GM23248 (cell line): ENCODE results near the gene SBNO2. TPM values are rescaled to one million over a fixed set of nuclear protein-coding genes. Genes with fewer than 3 reads are reported as not detected.

Source experiments
- DNase-seq: peaks from one replicate; pipeline ENCODE4 v3.0.0-alpha.2; 2015
- H2AFZ ChIP-seq: fragments of 200-600 bp; sonication (generic); 2 replicates; pipeline ENCODE4 v1.6.1; 2016; ENCODE audit warnings: antibody characterized with exemption
- H3F3A ChIP-seq: fragments of 200-600 bp; sonication (generic); 2 replicates; pipeline ENCODE4 v1.6.1; 2016; ENCODE audit warnings: mild to moderate bottlenecking, antibody characterized with exemption, mixed run types; ENCODE audit not compliant: insufficient read depth
- H3K27ac ChIP-seq: fragments of 200-600 bp; sonication (generic); 2 replicates; pipeline ENCODE4 v1.5.1; 2016; ENCODE audit warnings: mild to moderate bottlenecking
- H3K27me3 ChIP-seq: fragments of 200-600 bp; sonication (generic); replicated peaks from 2 replicates; pipeline ENCODE4 v1.6.1; 2016; ENCODE audit warnings: mild to moderate bottlenecking; ENCODE audit not compliant: insufficient read depth
- H3K36me3 ChIP-seq: fragments of 200-600 bp; sonication (generic); 2 replicates; pipeline ENCODE4 v1.6.1; 2016; ENCODE audit warnings: low read depth, mild to moderate bottlenecking
- H3K4me1 ChIP-seq: fragments of 200-600 bp; sonication (generic); 2 replicates; pipeline ENCODE4 v1.6.1; 2016; ENCODE audit warnings: mild to moderate bottlenecking; ENCODE audit not compliant: insufficient read depth
- H3K4me2 ChIP-seq: fragments of 200-600 bp; sonication (generic); one replicate; pipeline ENCODE4 v1.6.1; 2016; ENCODE audit warnings: mild to moderate bottlenecking; ENCODE audit not compliant: unreplicated experiment
- H3K4me3 ChIP-seq: fragments of 200-600 bp; sonication (generic); 2 replicates; pipeline ENCODE4 v1.5.1; 2016; ENCODE audit warnings: mild to moderate bottlenecking
- H3K79me2 ChIP-seq: fragments of 200-600 bp; sonication (generic); 2 replicates; pipeline ENCODE4 v1.6.1; 2016; ENCODE audit warnings: mild to moderate bottlenecking; ENCODE audit not compliant: insufficient read depth
- H3K9ac ChIP-seq: fragments of 200-600 bp; sonication (generic); 2 replicates; pipeline ENCODE4 v1.6.1; 2016; ENCODE audit warnings: mild to moderate bottlenecking
- H3K9me2 ChIP-seq: fragments of 200-600 bp; sonication (generic); 2 replicates; pipeline ENCODE4 v1.6.1; 2016; ENCODE audit warnings: mixed run types, mild to moderate bottlenecking, moderate library complexity; ENCODE audit not compliant: insufficient read depth
- H3K9me3 ChIP-seq: fragments of 200-600 bp; sonication (generic); one replicate; pipeline ENCODE4 v1.6.1; 2017; ENCODE audit warnings: low read depth
- H4K20me1 ChIP-seq: fragments of 200-600 bp; sonication (generic); 2 replicates; pipeline ENCODE4 v1.6.0; 2016; ENCODE audit not compliant: insufficient read depth
- EZH2 ChIP-seq: fragments of 200-600 bp; sonication (generic); IDR thresholded peaks from 2 replicates; pipeline ENCODE4 v1.6.1; 2018; ENCODE audit warnings: antibody characterized with exemption, mild to moderate bottlenecking; ENCODE audit not compliant: insufficient read depth, poor library complexity, severe bottlenecking
- EZH2phosphoT487 ChIP-seq: fragments of 200-600 bp; sonication (generic); IDR thresholded peaks from 2 replicates; pipeline ENCODE4 v1.6.1; 2018; ENCODE audit warnings: antibody characterized with exemption, moderate library complexity, mild to moderate bottlenecking, low read depth; ENCODE audit not compliant: insufficient read depth
- WGBS, 2 experiments: methylation state at CpG; one replicate each; pipeline ENCODE4 v1.1.6; 2015 to 2017; ENCODE audit warnings: low lambda C conversion rate in 2 of 2, low coverage in 1 of 2; ENCODE audit errors: missing lambda C conversion rate in 2 of 2; 5-methylcytosine and 5-hydroxymethylcytosine counted together
- in situ Hi-C: fragments of 300-500 bp; cut with MboI; formaldehyde crosslinking; loops from 2 replicates; pipeline ENCODE4 v1.15.0; 2020
- polyA plus RNA-seq: library from polyadenylated mRNA; unstranded; fragments of >200 nt; fragmentation: Nextera tagmentation; extraction: Ambion mirVana; gene quantifications from 2 replicates; pipeline ENCODE4 v1.2.1, GENCODE V29; 2016
- total RNA-seq: library from RNA; depleted of rRNA; stranded (reverse); fragments of >200 nt; shearing (Covaris generic); gene quantifications from 2 replicates; pipeline ENCODE4 v1.2.3, GENCODE V29; 2014

SBNO2 gene
- total and polyA plus RNA-seq, 2 experiments from 2014 or later, result 7.5 to 70.4 TPM

GRCh38 chr19:1155352-1156304 is 18.4 kb downstream of the SBNO2 start:
- 41 to 50% methylated on average over 26 of the region's 29 CpGs for WGBS, 2 experiments
- H3K9me3 ChIP-seq, result no peaks in the 10 kb centered on the region
- H2AFZ ChIP-seq, result no peak overlapping the region
- in situ Hi-C loops, result no loop called here
- H4K20me1 ChIP-seq, result no peaks in the 10 kb centered on the region
- H3K27me3 ChIP-seq, result no peaks in the 10 kb centered on the region
- peaks cover 92% of the 10 kb centered on the region for H3K79me2 ChIP-seq
- H3K4me1 ChIP-seq, result peaks cover 33% of the 10 kb centered on the region
- peak overlapping the region; percentile 87 for H3K9ac ChIP-seq
- no peaks in the 10 kb centered on the region for H3K9me2 ChIP-seq
- peak overlapping the region; percentile 97 for H3K27ac ChIP-seq
- no peaks in the 10 kb centered on the region for H3K36me3 ChIP-seq
- no peaks in the 10 kb centered on the region for H3F3A ChIP-seq
- no peak for TF ChIP-seq EZH2
- TF ChIP-seq EZH2phosphoT487, result no peak
- peak overlapping the region; percentile 76 for H3K4me2 ChIP-seq
- H3K4me3 ChIP-seq, result peak overlapping the region; percentile 67
- peak; percentile 65 for DNase-seq

- peaks cover 89% of the 10 kb centered on the region for H3K79me2 ChIP-seq
These were observed 19.2 kb downstream of the SBNO2 start for GRCh38 chr19:1154731-1155351.

GRCh38 chr19:1153891-1154730 is 20.0 kb downstream of the SBNO2 start:
- no peaks in the 10 kb centered on the region for H3K9me2 ChIP-seq
- peak overlapping the region; percentile 82 for H3K4me2 ChIP-seq
- H3K36me3 ChIP-seq, result peaks cover 5% of the 10 kb centered on the region; the same call in 1 of the 2 replicates
- no peaks in the 10 kb centered on the region for H3F3A ChIP-seq
- H4K20me1 ChIP-seq, result no peaks in the 10 kb centered on the region
- H3K9me3 ChIP-seq, result no peaks in the 10 kb centered on the region
- peak overlapping the region; percentile 97 for H3K27ac ChIP-seq
- in situ Hi-C loops, result no loop called here
- H3K79me2 ChIP-seq, result peaks cover 93% of the 10 kb centered on the region
- WGBS, 2 experiments, result 84 to 87% methylated on average over 25 to 58 of the region's 58 CpGs
- DNase-seq, result no peak
- TF ChIP-seq EZH2phosphoT487 (no peak), EZH2 (no peak)
- no peaks in the 10 kb centered on the region for H3K27me3 ChIP-seq
- H3K9ac ChIP-seq, result peak overlapping the region; percentile 87
- peak overlapping the region; percentile 67 for H3K4me3 ChIP-seq
- peaks cover 33% of the 10 kb centered on the region for H3K4me1 ChIP-seq
- H2AFZ ChIP-seq, result no peak overlapping the region

More at GRCh38 chr19:1154731-1155351, 19.2 kb downstream of the SBNO2 start:
- H3K4me3 ChIP-seq, result peak overlapping the region; percentile 67
- 2% methylated on average over 27 to 32 of the region's 32 CpGs for WGBS, 2 experiments
- H3K27ac ChIP-seq, result peak overlapping the region; percentile 97
- H4K20me1 ChIP-seq, result no peaks in the 10 kb centered on the region
- no peaks in the 10 kb centered on the region for H3K9me2 ChIP-seq
- no peaks in the 10 kb centered on the region for H3F3A ChIP-seq
- H2AFZ ChIP-seq, result no peak overlapping the region
- no peaks in the 10 kb centered on the region for H3K9me3 ChIP-seq
- peaks cover 33% of the 10 kb centered on the region for H3K4me1 ChIP-seq
- H3K9ac ChIP-seq, result peak overlapping the region; percentile 87
- DNase-seq, result peak; percentile 98
- TF ChIP-seq EZH2phosphoT487 (no peak), EZH2 (no peak)
- H3K4me2 ChIP-seq, result peak overlapping the region; percentile 82
- in situ Hi-C loops, result no loop called here
- H3K36me3 ChIP-seq, result no peaks in the 10 kb centered on the region
- no peaks in the 10 kb centered on the region for H3K27me3 ChIP-seq
